GM21515 (cell line): ENCODE measurements around the gene TTBK1.

Source experiments
- ATAC-seq: cut with Tn5 transposase; IDR thresholded peaks from one replicate; pipeline ENCODE4 v1.9.1; 2021; ENCODE audit not compliant: unreplicated experiment

Gene TTBK1

DNA sequence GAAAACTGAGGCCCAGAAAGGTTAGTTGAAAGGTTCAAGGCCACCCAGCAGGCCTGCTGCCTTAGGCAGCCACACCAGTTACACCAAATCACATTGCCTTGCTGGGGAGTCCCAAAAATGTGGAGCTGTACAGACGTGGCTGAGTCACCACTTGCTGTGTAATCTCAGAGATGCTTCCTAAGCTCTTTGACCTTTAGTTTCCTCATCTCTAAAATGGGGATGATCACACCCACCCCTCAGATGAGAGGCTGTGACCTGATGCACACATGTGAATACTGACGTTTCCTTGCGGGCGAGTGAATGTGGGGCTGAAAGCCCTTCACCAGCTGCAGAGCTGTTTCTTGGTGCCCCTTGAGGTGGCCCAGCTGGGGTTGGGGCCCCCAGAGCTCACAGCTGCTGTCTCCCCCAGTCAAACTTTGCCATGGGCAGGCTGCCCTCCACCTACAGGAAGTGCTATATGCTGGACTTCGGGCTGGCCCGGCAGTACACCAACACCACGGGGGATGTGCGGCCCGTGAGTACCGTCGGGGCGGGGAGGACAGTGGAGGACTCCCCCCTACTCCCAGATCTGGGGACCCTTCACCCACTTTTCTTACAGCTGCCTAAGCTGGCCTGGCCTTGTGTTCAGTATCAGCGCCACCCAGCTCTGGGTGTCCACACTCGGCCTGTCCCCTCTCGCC, 11.0 kb downstream of the TTBK1 start:
- ATAC-seq: no peak

GRCh38 chr6:43254846-43255245, 11.6 kb downstream of the TTBK1 start:
- no peak for ATAC-seq

GRCh38 chr6:43255408-43256054, 12.2 kb downstream of the TTBK1 start:
- no peak for ATAC-seq

GRCh38 chr6:43256670-43257366, 13.5 kb downstream of the TTBK1 start:
- ATAC-seq: no peak

DNA sequence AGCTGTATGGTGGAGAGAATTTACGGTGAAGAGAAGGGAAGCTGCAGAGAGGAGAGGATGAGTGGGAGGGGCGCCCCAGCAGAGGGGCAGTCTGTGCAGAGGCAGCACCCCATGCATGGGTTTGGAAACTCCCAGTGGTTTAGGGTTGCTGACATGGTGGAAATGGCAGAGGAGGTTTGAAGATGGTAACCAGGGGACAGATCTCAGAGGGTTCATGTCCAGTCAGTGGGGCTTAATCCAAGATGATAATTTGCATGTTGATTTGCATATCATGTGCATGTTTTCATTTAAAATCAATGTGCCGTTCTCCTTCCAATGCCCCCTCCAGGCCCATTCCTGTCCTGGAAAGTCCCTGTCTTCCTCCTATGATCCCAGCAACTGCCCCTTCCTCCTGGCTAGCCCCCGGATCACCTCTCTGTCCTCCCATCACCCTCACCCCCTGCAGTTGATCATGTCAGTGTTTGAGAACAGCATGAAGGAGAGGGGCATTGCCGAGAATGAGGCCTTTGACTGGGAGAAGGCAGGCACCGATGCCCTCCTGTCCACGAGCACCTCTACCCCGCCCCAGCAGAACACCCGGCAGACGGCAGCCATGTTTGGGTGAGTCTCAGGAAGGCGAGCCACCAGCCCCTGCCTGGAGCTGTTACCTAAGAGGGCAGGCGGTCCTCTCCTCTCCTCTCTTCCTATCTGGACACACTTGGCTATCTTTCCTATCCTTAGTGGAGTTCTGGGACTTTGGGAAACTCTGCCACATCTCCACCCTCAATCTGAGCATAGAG, 14.3 kb downstream of the TTBK1 start:
- no peak for ATAC-seq

- no peak for ATAC-seq
Measured at GRCh38 chr6:43258180-43258579, 14.9 kb downstream of the TTBK1 start.

- ATAC-seq: no peak
Measured at GRCh38 chr6:43258807-43259686, 15.8 kb downstream of the TTBK1 start.

GRCh38 chr6:43260791-43261190, 17.5 kb downstream of the TTBK1 start:
- no peak for ATAC-seq

- ATAC-seq: no peak
Measured at GRCh38 chr6:43261198-43261597, 17.9 kb downstream of the TTBK1 start.

DNA sequence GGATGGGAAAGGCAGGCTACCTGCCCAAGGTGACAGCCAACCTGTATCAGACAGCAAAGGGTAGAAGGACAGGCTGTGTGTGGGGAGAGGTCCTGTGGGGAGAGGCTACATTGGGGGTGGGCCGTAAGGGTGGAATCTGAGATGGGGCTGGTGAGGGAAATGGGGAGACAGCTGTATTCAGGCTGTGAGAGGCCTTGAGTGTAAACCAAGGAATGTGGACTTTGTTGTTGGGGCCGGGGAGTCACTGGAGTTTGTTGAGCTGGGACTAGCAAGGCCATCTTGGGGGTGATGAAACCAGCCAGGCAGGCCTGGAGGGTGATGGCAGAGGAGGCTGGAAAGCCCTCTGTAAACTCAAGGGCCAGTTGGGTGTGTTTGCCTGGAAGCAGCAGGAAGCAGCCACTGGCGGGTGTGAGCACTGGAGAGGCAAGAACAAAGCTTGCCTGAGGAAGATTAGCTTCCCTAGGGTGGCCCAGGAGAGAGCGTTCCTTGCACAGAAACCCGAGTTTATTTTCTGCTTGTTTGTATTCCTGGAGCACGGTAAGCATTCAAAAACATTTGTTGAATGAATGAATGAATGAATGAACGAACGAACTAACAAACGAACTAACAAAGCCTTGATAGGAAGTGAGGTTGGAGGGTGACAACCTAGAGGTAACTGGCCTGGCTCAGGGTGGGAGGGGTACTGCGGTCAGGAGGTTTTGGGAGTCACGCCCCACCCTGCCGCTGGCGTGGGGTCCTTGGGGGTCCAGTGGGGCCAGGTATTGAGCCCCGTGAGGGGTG, 18.9 kb downstream of the TTBK1 start:
- no peak for ATAC-seq

DNA sequence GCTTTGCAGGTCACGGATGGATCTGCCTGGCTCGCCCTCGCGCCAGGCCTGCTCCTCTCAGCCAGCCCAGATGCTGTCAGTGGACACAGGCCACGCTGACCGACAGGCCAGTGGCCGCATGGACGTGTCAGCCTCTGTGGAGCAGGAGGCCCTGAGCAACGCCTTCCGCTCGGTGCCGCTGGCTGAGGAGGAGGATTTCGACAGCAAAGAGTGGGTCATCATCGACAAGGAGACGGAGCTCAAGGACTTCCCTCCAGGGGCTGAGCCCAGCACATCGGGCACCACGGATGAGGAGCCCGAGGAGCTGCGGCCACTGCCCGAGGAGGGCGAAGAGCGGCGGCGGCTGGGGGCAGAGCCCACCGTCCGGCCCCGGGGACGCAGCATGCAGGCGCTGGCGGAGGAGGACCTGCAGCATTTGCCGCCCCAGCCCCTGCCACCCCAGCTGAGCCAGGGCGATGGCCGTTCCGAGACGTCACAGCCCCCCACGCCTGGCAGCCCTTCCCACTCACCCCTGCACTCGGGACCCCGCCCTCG, 19.6 kb downstream of the TTBK1 start:
- no peak for ATAC-seq

GRCh38 chr6:43263314-43264178, 20.3 kb downstream of the TTBK1 start:
- no peak for ATAC-seq

GRCh38 chr6:43264599-43265145, 21.4 kb downstream of the TTBK1 start:
- no peak for ATAC-seq

DNA sequence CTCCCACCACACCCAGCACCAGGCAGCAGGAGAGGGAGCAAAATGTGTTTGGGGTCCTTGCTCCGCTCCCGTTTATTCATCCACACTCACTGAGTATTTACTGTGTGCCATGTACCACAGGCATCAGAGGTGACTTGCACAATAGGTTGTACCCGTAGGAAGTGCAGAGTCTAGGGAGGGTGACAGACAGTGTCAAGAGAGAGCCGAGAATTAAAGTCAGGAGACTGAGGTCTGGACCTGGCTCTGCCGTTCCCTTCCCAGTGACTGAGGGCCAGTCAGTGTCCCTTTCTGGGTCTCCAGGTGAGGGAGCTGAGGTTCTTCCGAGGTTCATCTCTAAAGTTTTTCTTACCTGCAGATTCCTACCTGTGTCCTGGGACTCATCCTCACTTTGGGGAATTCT, 22.3 kb downstream of the TTBK1 start:
- no peak for ATAC-seq

DNA sequence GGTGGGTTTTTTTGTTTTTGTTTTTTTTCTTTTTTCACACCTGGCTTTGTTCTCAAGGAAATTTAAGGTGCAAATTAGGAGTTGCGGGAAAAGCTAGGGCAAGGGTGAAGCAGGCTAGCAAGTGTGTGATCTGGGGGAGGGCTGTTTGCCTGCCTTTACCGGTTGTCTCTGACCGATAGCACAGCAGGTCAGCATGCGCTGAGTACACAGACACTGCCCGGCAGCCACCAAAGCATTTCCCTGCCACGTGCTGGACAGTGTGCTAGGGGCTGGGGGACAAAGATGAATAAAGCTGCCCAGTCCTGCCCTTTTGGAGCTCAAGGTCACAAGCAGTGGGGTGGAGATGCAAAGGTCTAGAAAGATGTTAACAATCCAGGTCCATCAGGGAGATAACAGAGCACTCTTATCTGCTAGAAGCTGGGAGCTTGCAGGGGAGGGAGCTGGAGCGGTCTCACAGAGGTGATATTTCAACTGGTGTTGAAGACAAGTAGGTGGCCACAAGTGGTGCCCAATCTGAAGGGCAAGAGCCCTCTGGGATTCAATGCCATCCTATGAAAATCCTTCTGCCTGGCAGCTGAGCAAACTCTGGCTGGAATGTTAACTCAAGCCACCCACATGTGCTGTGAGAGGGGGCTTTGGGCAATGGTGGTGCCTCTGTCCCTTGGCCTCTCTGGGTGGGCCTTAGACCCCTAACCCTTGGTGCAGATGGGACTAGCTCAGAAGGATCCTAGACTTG, 24.5 kb downstream of the TTBK1 start:
- ATAC-seq: no peak

- no peak for ATAC-seq
Measured at GRCh38 chr6:43268355-43268700, 25.0 kb downstream of the TTBK1 start.

DNA sequence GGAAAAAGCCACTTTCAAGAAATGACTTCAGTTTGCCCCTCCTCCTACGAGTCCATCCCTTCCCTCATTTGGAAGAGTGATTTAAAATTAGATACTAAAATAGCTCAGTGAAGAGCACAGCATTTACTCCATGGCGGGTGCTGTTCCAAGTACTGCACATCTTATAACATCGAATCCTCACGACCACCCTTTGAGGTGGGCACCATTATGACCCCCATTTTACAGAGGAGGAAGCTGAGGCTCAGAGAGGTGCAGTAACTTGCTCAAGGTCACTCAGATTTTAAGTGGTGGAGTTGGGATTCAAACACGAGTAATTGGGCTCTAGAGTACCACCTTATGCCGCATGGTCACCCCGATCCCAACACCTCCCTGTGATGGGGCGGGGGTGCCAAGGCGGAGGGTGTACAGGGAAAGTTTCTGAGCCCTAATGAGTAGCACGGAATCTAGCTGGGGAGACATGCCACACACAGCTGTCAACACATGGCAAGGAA, 25.5 kb downstream of the TTBK1 start:
- no peak for ATAC-seq
